Cerebellar cortex (tissue), 1 donor: ENCODE data around the gene KIFC1.

Experiments used
- DNase-seq: peaks from one replicate; pipeline ENCODE4 v3.0.0-alpha.2; 2015; ENCODE audit warnings: low spot score

KIFC1 gene

GRCh38 chr6:33411632-33412005 is 20.0 kb downstream of the KIFC1 start:
- no peak for DNase-seq

DNA sequence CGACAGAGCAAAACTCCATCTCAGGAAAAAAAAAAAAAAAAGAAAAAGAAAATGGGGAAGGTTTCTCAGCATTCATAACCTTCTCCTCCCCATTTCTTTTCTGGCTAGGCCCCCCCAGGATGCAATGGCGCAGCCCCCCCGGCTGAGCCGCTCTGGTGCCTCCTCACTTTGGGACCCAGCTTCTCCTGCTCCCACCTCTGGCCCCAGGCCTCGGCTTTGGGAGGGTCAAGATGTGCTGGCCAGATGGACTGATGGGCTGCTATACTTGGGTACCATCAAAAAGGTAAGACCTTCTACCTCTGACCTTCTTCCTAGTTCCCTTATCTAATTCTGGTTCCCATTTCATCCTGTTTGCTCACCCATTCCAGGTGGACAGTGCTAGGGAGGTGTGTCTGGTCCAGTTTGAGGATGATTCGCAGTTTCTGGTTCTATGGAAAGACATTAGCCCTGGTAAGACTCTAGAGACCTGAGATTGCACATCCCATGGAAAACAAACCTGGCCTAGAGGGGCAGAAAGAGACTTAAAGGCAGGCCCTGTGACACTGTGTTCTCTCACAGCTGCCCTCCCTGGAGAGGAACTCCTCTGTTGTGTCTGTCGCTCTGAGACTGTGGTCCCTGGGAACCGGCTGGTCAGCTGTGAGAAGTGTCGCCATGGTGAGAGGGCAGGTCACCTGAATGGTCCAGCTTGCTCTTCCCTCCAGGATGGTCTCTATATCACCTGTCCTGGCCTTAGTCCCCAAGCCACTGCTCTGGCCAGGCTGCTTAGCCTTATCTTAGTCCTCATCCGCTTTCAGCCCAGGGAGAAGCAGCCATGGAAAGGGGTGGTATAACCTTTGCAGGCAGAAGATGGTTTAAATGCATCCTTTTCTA is 20.8 kb downstream of the KIFC1 start:
- peak; percentile 26 for DNase-seq

DNA sequence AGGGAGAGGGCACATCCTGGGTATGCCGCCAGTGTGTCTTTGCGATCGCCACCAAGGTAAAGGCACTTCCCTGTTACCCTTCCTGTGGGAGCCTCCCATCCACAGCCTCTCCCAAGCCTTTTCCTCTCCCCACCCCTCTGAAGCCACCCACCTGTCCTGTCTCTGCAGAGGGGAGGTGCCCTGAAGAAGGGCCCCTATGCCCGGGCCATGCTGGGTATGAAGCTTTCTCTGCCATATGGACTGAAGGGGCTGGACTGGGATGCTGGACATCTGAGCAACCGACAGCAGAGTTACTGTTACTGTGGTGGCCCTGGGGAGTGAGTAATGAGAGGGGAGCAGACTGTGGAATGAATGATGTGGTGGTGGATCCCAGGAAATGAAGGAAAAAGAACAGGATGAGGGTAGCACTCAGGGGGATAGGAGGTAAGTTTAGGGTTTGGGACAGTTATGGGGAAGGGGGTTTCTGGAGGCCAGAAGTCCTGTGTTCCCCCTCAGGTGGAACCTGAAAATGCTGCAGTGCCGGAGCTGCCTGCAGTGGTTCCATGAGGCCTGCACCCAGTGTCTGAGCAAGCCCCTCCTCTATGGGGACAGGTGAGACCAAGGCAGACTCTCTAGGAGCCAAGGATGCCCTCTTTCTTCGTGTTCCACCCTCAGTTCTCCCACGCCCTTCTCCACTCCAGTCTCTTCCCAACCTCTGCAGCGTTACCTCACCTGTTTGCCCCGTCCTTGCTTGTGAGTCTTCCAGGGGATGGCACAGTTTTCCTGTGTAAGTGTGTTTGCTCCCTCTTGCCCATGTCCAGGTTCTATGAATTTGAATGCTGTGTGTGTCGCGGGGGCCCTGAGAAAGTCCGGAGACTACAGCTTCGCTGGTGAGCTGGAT is 21.9 kb downstream of the KIFC1 start:
- DNase-seq = no peak

DNA sequence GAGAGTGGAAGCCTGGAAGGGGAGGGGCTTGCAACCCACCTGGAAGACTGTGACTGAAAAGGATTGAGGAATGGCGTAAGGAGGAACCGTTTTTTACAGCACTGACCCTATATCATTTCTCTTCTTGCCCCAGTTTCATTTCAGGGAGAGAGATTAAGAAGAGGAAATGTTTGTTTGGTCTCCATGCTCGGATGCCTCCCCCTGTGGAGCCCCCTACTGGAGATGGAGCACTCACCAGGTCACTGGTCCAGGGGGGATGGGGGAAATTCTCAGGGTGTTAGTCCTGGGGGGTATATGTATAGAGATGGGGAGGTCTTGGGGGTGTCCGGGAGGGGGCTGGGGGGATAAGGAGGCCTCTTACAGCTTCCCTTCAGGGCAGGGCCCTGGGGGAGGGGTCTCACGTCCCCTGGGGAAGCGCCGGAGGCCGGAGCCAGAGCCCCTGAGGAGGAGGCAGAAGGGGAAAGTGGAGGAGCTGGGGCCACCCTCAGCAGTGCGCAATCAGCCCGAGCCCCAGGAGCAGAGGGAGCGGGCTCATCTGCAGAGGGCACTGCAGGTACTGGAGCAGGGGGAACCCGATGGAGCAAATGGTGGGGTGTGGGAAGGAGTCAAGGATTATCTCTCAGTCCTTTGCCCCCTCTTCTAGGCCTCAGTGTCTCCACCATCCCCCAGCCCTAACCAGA is 23.1 kb downstream of the KIFC1 start:
- DNase-seq = no peak

- no peak for DNase-seq
Measured at GRCh38 chr6:33415831-33416230, 24.2 kb downstream of the KIFC1 start.

GRCh38 chr6:33416386-33417127 is 24.9 kb downstream of the KIFC1 start:
- no peak for DNase-seq

GRCh38 chr6:33417128-33417902 is 25.7 kb downstream of the KIFC1 start:
- DNase-seq = no peak

GRCh38 chr6:33417903-33418689 is 26.5 kb downstream of the KIFC1 start, which contains the start of gene CUTA:
TSS of gene CUTA (minus strand) at chr6:33418107. CDS start at chr6:33418000, 107 bp downstream.
- peak; percentile 100 for DNase-seq

- peak; percentile 90 for DNase-seq
Measured at GRCh38 chr6:33418690-33419291, 27.2 kb downstream of the KIFC1 start.

DNA sequence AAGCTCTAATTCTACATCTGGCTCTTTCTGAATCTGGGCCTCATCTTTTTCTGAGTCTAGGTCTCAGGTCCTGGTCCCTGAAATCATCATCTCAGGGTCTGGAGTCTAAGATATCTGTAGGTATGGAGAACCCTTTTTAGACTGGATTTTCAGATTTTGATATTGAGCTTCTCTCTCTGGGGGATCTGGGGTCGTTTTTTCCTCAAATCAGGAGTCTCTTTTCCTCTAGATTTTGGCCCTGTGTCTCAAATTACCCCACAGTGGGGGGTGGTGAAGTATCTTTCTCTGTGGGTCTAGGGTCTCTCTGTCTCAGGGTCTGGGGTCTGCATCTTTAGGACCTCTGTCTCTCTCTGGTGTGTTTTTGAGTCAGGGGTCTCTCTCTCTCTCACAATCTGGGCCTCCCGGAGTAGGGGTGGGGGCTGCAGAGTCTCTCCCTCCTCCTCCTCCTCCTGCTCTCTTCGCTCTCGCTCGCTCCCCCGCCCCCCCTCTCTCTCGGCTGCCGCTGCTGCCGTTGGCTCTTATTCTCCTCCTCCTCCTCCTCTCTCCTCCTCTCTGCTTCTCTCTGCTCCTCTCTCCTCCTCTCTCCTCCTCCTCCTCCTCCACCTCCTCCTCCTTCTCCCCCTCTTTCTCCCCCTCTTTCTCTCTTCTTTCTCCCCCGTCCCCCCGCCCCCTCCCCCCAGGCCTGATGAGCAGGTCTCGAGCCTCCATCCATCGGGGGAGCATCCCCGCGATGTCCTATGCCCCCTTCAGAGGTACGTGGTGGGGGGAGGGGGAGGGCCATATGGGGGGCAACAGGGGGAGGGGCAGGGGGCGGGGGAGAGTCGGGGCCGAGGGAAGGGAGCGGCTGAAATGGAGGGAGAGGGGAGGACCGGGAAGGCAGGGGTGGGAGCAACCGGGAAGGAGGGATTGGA is 28.2 kb downstream of the KIFC1 start, which contains the start of gene SYNGAP1:
Gene SYNGAP1, plus strand, starts transcription at position 486 of the 911 bp plus-strand sequence. Its CDS starts 200 bp downstream, at position 686.
- peak; percentile 74 for DNase-seq

DNA sequence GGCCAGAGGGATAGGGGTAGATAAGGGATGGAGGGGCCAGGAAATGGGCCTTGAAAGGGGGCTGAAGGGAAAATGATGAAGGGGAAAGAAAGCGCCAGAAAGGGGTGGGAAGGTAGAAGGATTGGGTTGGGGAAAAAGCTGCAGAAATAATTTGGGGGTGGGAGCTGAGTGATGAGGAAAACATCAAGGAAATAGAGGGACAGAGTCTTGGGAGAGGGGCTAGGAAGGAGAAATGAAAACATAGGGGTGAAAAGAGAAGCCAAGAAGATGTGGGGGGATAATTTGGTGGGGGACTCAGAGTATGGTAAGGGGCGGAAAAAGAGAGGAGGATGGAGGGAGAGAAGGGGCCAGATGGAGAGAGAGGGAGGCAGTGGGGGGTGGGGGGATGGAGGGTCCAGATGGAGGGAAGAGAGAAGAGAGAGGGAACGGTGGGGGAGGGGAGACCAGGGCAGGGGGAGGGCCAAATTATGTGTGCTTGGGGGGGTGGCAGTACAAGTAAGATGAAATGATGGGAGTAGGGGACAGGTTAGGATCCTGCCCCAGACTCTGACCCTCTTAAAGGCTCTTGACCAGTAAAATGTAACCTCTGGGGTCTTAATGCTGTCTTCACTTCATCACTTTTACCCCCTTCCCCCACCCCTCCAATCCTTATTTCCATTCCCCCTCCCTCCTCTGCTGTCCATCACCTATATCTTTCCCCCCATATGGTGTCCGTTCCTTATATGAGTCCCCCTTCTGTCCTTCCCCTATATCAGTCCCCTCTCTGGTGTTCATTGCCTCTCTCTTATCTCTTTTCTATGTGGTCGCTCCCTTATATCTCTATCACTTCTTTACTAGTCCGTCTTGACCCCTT is 29.1 kb downstream of the KIFC1 start:
- DNase-seq = peak; percentile 46

- no peak for DNase-seq
Measured at GRCh38 chr6:33421344-33421643, 29.7 kb downstream of the KIFC1 start.

DNA sequence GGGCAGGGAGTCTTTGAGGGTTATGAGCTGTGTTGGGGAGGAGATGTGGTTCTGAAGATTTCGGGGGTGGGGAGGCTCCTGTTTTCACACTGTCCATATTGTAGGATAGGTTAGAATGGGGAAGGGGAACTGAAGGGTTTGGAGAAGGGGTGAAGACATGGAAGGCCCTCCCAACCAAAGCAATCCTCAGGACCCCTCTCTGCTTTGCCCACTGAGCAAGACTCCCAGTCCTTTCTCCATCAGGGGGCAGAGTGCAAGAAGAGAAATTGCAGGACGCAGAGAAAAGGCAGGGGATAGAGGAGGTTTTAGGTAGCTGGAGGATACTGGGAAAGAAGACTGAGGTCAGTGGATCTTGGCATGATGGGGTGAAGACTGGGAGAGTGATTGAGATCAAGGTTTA is 32.2 kb downstream of the KIFC1 start:
- DNase-seq = no peak

GRCh38 chr6:33424855-33425667 is 33.4 kb downstream of the KIFC1 start:
- no peak for DNase-seq

GRCh38 chr6:33425668-33426577 is 34.3 kb downstream of the KIFC1 start:
- DNase-seq = peak; percentile 80
